Panc1 (cell line): ENCODE data around the gene MTHFR. TPM values are rescaled to one million over a fixed set of nuclear protein-coding genes. Genes with fewer than 3 reads are reported as not detected.

Experiments used
- ATAC-seq: fragments of 200-7000 bp; cut with Tn5 transposase; 2 replicates; pipeline ENCODE4 v1.9.1; 2020; ENCODE audit warnings: mild to moderate bottlenecking, moderate library complexity
- BruUV-seq: library from RNA; stranded (reverse); fragments of 400-500 nt; replicated peaks from 2 replicates; lab custom pipeline; 2021; lab: Mats Ljungman, UMichigan
- CTCF ChIA-PET: fragments of 300-600 bp; sonication (Branson Sonifier 250); formaldehyde crosslinking; loops from one replicate; lab custom pipeline; 2022; ENCODE audit warnings: antibody characterized with exemption; lab: Charles Lee
- POLR2A ChIA-PET: fragments of 300-600 bp; sonication (Branson Sonifier 250); formaldehyde crosslinking; loops from one replicate; lab custom pipeline; 2022; ENCODE audit warnings: antibody characterized with exemption; lab: Charles Lee
- DNase-seq: peaks from one replicate; pipeline ENCODE4 v3.0.0-alpha.2; 2010; ENCODE audit warnings: low read depth, low spot score
- H3K27ac ChIP-seq: 2 replicates; pipeline ENCODE4 v1.5.1; 2011; ENCODE audit warnings: mild to moderate bottlenecking, low read length, inconsistent platforms
- H3K27me3 ChIP-seq: fragments of 200-500 bp; sonication (Bioruptor generic); 2 replicates; pipeline ENCODE4 v1.6.0; 2014; ENCODE audit warnings: low read length, inconsistent platforms; ENCODE audit not compliant: control insufficient read depth, insufficient read depth
- H3K36me3 ChIP-seq: fragments of 200-500 bp; sonication (Bioruptor generic); 2 replicates; pipeline ENCODE4 v1.5.1; 2014; ENCODE audit warnings: inconsistent platforms, mild to moderate bottlenecking, low read length, moderate library complexity; ENCODE audit not compliant: control insufficient read depth, insufficient read depth
- H3K4me1 ChIP-seq: 2 replicates; pipeline ENCODE4 v1.5.1; 2011; ENCODE audit warnings: inconsistent platforms, mild to moderate bottlenecking, low read length, moderate library complexity; ENCODE audit not compliant: control insufficient read depth, insufficient read depth
- H3K4me3 ChIP-seq, 2 experiments: 2 replicates each; pipeline ENCODE4 v1.5.1; 2011 to 2012; ENCODE audit warnings: low read depth in 2 of 2, low read length in 2 of 2, mild to moderate bottlenecking in 2 of 2, inconsistent platforms in 1 of 2, moderate library complexity in 1 of 2
- H3K9me3 ChIP-seq: fragments of 200-500 bp; sonication (Bioruptor generic); 2 replicates; pipeline ENCODE4 v1.5.1; 2014; ENCODE audit warnings: low read depth, mild to moderate bottlenecking, inconsistent platforms, low read length, moderate library complexity; ENCODE audit not compliant: control insufficient read depth, insufficient read depth
- POLR2AphosphoS5 ChIP-seq: IDR thresholded peaks from 2 replicates; pipeline ENCODE4 v1.6.1; 2012; ENCODE audit warnings: mild to moderate bottlenecking, low read depth, low read length, moderate library complexity
- SIN3A ChIP-seq: IDR thresholded peaks from 2 replicates; pipeline ENCODE4 v1.6.1; 2012; ENCODE audit warnings: low read depth, mild to moderate bottlenecking, low read length, moderate library complexity, borderline replicate concordance; ENCODE audit not compliant: insufficient read depth
- TCF7L2 ChIP-seq: IDR thresholded peaks from 2 replicates; pipeline ENCODE4 v1.6.1; 2011; ENCODE audit warnings: mild to moderate bottlenecking, low read depth, low read length, inconsistent platforms
- in situ Hi-C: cut with HindIII; loops from 2 replicates; pipeline ENCODE4 v1.10.0; 2016; ENCODE audit warnings: low sequenced_read_pairs, low pct_unique_long_range_greater_than_20kb
- intact Hi-C: fragments of 100-400 bp; cut with micrococcal nuclease; formaldehyde crosslinking; loops from one replicate; pipeline ENCODE4 v1.10.0; 2022; ENCODE audit not compliant: unreplicated experiment
- total RNA-seq: library from RNA; stranded (reverse); gene quantifications from one replicate; pipeline ENCODE4 v1.2.1, GENCODE V29; 2021; ENCODE audit not compliant: unreplicated experiment
- TF ChIP-seq, protein P1 (sequence below), 2 experiments: IDR thresholded peaks; 2 replicates each; pipeline ENCODE4 v1.6.1; 2011 to 2012; ENCODE audit warnings: low read depth in 2 of 2, control low read depth in 1 of 2, low read length in 1 of 2, mild to moderate bottlenecking in 1 of 2, moderate library complexity in 1 of 2; ENCODE audit not compliant: insufficient read depth in 1 of 2
- TF ChIP-seq, protein P2 (sequence below): fragments of 450-650 bp; IDR thresholded peaks from 2 replicates; pipeline ENCODE4 v1.5.1; 2017; ENCODE audit warnings: mild to moderate bottlenecking

The MTHFR gene
- total RNA-seq, 1 experiment from 2014 or later, result 37.4 TPM

DNA sequence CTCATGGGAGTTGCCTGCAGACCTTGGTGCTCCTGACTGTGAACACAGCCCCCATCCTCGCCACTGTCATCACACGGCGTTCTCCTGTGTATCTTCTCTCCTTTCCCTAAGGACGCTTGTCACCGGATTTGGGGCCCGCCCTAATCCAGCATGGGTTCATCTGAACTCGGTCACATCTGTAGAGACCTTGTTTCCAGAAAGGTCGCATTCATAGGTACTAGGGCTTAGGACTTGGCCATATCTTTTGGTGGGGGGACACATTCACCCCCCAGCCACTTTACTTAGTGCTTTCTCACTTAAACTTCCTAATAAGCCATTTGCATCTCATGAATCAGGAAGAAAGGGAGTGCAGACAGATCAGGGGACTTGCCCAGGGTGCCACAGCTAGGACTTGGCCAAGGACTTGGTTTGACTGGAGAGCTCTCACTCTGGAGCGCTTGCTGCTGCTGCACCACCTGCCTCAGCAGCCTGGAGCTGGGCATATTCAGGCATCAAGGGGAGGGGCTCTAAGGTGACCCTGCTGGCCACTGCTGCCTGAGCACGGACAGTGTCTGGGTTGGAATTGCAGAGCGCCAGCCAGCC, 32.1 kb upstream of the MTHFR start:
- no peaks in the 10 kb centered on the region for H3K9me3 ChIP-seq
- peak; percentile 41 for ATAC-seq
- DNase-seq, result no peak
- CTCF ChIA-PET, result interaction anchor here (0.6 to 1.2 kb wide), 4 partner anchors 12 to 70 kb away, joined by 3 to 6 read pairs (median 5); no protein-coding TSS in a partner anchor
- H3K27me3 ChIP-seq, result no peaks in the 10 kb centered on the region
- intact Hi-C loops, result loop anchor here (2.0 kb wide), 1 partner anchor 55 kb away; no protein-coding TSS in a partner anchor
- in situ Hi-C loops, result no loop called here
- peaks cover 14% of the 10 kb centered on the region for H3K36me3 ChIP-seq
- no peak overlapping the region for H3K27ac ChIP-seq
- POLR2A ChIA-PET, result interaction anchor here (1.7 kb wide), 1 partner anchor 70 kb away, joined by 5 read pairs; no protein-coding TSS in a partner anchor
- BruUV-seq, result no TSS peak
- no peaks in the 10 kb centered on the region for H3K4me1 ChIP-seq
- H3K4me3 ChIP-seq, result no peak overlapping the region
- TF ChIP-seq, protein P1, sequence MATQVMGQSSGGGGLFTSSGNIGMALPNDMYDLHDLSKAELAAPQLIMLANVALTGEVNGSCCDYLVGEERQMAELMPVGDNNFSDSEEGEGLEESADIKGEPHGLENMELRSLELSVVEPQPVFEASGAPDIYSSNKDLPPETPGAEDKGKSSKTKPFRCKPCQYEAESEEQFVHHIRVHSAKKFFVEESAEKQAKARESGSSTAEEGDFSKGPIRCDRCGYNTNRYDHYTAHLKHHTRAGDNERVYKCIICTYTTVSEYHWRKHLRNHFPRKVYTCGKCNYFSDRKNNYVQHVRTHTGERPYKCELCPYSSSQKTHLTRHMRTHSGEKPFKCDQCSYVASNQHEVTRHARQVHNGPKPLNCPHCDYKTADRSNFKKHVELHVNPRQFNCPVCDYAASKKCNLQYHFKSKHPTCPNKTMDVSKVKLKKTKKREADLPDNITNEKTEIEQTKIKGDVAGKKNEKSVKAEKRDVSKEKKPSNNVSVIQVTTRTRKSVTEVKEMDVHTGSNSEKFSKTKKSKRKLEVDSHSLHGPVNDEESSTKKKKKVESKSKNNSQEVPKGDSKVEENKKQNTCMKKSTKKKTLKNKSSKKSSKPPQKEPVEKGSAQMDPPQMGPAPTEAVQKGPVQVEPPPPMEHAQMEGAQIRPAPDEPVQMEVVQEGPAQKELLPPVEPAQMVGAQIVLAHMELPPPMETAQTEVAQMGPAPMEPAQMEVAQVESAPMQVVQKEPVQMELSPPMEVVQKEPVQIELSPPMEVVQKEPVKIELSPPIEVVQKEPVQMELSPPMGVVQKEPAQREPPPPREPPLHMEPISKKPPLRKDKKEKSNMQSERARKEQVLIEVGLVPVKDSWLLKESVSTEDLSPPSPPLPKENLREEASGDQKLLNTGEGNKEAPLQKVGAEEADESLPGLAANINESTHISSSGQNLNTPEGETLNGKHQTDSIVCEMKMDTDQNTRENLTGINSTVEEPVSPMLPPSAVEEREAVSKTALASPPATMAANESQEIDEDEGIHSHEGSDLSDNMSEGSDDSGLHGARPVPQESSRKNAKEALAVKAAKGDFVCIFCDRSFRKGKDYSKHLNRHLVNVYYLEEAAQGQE (IDR thresholded peaks at IDR 0.05; ENCODE audit: insufficient read depth in 1 of 2, low read depth in 2 of 2, low read length in 1 of 2), result no peak
- TF ChIP-seq, protein P2, sequence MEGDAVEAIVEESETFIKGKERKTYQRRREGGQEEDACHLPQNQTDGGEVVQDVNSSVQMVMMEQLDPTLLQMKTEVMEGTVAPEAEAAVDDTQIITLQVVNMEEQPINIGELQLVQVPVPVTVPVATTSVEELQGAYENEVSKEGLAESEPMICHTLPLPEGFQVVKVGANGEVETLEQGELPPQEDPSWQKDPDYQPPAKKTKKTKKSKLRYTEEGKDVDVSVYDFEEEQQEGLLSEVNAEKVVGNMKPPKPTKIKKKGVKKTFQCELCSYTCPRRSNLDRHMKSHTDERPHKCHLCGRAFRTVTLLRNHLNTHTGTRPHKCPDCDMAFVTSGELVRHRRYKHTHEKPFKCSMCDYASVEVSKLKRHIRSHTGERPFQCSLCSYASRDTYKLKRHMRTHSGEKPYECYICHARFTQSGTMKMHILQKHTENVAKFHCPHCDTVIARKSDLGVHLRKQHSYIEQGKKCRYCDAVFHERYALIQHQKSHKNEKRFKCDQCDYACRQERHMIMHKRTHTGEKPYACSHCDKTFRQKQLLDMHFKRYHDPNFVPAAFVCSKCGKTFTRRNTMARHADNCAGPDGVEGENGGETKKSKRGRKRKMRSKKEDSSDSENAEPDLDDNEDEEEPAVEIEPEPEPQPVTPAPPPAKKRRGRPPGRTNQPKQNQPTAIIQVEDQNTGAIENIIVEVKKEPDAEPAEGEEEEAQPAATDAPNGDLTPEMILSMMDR, result no peak
- no peak for TF ChIP-seq TCF7L2

DNA sequence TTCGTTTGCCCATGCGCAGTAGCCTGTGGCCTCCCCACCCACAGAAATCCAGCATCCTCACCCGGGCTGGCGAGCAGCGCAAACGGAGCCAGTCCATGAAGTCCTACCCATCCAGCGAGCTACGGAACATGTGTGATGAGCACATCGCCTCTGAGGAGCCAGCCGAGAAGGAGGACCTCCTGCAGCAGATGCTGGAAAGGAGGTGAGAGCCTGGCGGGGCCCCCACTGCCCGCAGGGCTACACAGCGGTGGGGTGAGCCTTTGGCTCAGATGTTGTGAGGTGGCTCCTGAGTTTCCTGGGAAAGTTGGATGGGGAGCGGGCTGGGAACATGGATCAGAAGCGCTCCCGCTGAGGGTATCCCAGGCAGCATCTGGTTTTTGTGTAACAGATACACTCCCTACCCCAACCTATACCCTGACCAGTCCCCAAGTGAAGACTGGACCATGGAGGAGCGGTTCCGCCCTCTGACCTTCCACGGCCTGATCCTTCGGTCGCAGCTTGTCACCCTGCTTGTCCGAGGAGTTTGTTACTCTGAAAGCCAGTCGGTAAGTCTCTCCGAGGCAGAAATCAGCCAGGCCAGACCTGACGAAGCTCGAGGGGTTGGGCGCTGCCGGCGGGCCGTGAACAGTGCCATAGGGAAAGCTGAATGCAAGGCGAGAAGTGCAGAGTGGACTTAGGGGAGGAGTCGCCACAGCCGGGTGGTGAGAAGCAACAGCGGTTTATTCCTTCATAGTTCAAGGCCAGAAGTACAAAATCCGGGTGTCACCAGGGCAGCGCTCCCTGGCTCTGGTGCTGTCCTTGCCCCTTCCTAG, 31.4 kb upstream of the MTHFR start:
- Histone ChIP-seq H3K27me3 (no peaks in the 10 kb centered on the region), H3K36me3 (peaks cover 14% of the 10 kb centered on the region), H3K27ac (no peak overlapping the region), H3K4me3 (no peak overlapping the region), H3K9me3 (no peaks in the 10 kb centered on the region), H3K4me1 (no peaks in the 10 kb centered on the region)
- ChIA-PET CTCF (interaction anchor here (0.5 kb wide), 1 partner anchor 15 kb away, joined by 3 read pairs; no protein-coding TSS in a partner anchor), POLR2A (interaction anchor here (1.7 kb wide), 1 partner anchor 71 kb away, joined by 5 read pairs; no protein-coding TSS in a partner anchor)
- intact Hi-C loops (no loop called here), in situ Hi-C loops (no loop called here)
- no TSS peak for BruUV-seq
- DNase-seq (no peak), ATAC-seq (no peak)
- TF ChIP-seq POLR2AphosphoS5 (no peak), TCF7L2 (no peak), SIN3A (no peak)
- TF ChIP-seq, protein P2, result no peak
- TF ChIP-seq, protein P1 (IDR thresholded peaks at IDR 0.05; ENCODE audit: insufficient read depth in 1 of 2, low read depth in 2 of 2, low read length in 1 of 2), result no peak
